Activated CD4-positive, CD25-positive, alpha-beta regulatory T cell (primary cell): ENCODE measurements around the gene CORO6.

Source experiments
- DNase-seq, 4 experiments: peaks; one replicate each; lab custom pipeline; 2025; lab: John Stamatoyannopoulos, UW

CORO6 gene

DNA sequence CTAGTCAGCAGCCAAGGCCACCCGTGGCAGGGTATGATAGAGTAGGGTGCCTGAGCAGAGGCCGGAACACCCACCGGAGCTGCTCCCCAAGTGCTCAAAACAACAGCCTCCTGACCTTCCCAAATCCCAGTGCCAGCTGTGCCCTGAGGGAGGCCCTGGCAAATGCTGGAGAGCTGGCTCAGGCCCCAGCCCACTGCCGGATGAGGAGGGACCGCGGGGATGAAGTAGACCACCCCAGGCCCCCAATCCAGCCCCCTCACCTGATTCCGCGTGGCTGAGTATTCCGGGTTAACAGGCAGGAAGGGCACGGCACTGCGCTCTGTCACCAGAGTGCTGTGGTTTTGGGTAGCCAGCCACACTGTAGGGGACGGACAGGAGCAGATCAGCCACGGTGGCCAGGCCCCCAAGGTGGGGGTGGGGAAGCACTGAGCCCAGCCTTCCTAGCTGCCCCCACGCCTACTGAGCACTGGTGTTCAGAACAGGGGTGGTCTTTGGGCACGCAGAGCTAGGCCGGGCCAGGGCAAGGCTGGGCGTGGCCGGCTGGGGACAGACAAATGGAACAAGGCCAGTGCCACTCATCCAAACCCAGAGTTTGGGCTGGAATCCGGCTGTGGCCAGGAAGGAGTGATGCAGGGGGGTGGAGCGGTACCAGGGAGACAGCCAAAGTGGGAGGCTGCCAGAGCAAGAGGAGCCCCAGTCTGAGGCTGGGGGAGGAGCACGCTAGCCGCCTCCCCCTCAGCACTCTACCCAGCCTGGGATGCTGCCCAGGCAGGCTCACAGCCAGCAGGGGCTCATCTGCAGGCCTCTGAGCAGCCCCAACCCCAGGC is 45.1 kb downstream of the CORO6 start:
- DNase-seq, result no peak

DNA sequence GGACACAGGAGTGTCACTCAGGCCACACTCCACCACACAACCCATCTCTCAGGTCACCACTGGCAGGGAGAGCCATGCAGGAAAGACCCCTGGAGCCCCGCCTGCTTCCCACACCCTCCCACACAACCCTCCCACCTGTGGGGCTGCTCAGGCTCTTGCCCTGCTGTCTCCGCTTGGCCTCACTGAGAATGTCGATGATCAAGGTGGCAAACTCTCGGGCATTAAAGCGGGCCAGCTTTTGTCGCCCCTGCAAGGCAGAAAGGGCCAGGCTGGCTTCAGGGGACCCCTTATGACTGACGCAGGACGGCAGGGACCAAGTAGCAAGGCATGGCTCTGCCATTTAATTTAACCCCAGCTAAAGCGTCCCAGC is 45.7 kb downstream of the CORO6 start:
- no peak for DNase-seq

DNA sequence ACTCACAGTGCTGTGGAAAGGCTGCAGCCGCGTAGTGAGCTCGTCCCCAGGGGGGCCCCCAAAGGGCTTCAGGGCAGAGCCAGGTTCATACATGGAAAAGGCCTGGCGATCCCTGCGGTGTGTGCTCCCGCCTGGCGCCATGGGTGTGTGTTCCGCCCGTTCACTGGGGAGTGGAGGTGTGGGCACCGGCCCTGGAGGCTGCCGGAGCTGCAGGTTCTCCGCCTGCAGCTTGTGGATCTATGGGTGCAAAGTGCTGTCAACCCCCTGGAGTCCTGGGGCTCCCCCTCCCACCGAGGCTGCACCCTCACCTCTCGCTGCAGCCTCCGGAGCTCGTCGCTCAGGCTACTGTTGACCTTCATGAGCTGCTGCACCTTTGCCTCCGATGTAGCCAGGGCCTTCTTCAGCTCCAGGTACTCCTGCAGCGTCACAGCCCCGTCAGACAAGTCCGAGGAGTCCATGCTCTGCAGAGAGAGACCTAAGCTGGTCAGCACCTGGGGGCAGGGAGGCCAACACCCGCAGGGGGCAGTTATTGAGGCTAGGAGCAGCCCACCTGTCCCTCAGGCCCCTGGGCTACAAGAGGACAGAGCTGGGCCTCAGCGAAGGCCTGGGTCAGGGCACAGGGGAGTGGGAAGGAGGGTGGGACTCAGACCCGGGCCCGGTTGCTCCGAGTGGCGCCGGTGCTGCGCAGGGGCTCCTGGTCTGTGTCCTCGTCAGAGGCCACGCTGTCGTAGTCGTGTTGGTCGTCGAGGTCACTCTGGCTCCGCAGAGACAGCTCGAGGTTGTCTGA is 46.3 kb downstream of the CORO6 start:
- DNase-seq, result no peak

DNA sequence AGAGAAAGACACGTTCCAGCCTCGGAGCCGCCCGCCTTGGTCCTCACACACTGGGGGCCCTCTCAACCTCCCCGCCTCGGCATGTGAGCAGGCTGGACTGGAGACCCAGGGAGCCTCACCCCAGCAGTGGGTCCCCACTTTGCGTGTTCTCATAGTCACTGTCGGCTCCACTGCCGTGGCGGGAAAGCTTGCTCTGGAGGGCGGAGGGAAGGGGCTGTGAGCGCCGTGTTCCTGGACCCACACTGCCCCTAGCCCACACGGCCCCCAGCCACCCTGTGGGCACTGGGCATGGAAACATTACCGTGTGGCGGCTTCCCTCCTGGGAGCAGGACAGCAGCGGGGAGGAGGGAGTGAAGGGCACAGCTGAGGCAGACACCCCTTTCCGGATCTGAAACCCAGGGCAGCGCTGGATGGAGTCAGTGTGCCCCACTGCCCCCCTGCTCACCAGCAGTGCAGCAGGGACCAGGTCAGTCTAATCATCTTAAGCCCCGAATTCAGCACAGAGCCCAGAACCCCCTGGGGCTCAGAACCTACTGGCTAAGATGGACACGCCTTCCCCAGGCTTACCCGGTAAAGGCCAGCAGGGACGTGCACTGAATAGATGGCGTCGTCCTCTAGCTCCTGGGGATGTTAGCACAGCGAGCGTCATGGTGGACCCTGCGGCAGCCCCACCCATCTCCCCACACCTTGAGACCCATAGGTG is 47.0 kb downstream of the CORO6 start:
- no peak for DNase-seq

DNA sequence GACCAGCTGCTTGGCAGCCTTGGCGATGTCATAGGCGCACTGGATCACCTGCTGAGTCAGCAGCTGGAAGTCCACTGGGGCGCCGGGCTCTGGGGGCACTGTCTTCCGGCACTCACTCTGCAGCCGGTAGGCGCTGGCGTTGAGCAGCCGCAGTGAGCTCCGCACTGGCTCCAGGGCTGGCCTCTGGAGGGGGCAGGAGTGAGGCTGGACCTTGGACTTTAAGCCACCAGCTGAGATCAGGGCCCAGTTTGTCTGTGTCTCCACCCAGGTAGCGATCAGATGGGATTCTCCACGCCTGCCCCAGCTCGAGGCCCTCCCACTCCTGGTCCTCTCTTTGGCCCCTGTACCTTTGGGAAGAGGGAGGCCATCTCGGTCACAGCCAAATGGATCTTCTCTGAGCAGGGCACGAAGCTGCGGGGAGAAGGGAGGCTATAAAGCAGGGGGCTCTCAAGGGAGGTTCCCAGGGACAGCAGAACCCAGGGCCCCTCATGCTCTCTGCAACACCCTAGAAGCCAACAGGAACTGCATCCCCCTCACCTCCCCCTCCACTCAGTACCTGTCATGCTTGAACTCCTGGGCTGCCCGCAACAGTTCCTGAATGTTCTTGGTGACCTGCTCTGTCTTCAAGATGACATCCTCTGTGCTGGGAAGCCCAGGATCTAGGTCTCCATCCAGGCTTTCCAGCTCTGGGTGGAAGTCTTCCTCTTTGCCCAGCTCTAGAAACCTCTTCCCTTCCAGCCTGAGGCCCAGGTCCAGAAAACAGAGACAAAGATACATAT is 47.8 kb downstream of the CORO6 start:
- no peak for DNase-seq

DNA sequence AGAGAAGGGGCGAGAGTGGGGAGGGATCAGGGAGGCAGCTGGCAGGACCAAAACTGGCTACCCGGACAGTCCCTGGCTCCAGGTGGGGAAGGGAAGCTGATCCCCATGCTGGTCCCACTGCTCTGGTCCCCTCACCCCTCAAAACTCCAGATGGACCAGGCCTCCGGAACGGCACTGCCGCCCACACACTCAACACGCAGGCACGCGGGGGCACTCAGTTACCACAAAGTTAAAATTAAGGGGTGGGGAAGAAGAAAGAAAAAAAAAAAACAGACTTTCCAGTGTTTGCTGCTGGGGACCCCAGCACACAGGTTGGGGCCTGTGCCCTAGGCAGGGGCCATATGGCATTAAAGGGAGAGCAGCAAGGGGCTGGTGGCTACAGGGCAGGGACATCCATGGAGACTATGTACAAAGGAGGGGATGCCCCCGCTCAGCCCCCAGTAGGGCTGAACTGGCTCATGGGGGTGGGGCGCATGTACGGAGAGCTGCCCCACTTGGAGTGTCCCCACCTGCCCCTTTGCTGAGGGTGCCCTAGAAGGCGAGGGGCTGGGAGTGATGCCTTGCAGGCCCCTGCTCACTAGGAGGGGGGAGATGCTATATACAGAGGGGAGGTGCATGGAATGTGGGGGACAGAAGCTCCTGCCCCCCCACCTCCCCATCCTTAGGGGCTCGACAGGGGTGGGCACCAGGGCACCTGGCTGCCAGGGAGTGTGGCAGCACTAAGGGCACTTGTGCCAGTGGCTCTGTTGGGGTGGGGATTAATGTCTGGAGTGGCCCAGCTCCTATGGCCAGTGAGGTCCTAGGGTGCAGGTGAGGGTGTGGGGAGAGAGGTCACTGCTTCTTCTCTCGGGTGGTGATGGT is 48.6 kb downstream of the CORO6 start:
- no peak for DNase-seq

DNA sequence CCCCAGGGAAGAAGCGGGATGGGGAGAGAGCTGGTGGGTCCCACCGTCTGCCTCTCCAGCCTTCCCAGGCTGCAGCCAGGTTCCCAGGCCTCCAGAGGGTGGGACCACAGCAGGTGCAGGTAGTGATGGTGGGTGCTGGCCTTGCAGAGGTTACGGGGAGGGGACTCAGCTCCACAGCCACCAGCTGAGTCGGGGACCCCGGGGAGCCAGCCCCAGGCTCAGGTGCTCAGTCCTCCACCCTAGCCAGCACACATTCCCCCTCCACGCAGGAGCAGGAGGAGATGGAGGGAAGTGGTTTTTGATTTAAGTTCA is 49.2 kb downstream of the CORO6 start:
- DNase-seq, result no peak

DNA sequence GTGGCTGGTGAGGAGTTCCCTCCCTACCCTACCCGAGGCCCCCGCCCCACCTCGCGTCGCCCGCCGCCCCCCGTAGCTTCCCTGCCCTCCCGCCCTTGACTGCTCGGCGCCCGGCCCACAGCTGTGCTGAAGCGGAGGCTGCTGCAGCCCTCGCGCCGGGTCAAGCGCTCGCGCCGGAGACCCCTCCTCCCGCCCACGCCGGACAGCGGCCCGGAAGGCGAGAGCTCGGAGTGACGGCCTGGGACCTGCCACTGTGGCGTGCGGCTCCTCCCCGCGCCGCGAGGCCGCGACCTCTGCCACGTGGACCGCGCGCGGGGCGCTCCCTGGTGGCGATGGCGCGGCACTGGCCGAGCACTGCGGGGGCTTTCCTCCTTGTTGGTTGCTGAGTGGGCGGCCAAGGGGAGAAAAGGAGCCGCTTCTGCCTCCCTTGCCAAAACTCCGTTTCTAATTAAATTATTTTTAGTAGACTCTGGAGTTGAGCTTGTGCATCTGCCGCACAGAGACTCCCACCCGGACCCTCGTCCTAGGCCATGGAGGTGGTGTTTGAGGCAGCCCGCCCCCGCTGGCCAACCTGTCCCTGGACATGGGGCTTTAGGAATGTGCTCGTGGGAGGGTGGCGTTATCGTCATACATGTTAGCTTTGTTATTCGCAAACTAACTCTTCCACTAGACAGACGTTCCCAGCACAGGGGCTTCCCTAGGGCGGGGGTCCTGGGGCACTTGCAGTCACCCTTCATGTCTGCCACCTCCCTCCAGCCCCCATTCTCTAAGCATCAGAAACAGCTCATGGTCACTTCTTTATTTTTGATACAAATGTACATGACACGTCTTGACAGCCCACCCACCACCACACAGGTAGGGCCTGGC is 49.8 kb downstream of the CORO6 start:
- peak in 3 of 4 experiments; percentile 18 to 43 (median 39) for DNase-seq

DNA sequence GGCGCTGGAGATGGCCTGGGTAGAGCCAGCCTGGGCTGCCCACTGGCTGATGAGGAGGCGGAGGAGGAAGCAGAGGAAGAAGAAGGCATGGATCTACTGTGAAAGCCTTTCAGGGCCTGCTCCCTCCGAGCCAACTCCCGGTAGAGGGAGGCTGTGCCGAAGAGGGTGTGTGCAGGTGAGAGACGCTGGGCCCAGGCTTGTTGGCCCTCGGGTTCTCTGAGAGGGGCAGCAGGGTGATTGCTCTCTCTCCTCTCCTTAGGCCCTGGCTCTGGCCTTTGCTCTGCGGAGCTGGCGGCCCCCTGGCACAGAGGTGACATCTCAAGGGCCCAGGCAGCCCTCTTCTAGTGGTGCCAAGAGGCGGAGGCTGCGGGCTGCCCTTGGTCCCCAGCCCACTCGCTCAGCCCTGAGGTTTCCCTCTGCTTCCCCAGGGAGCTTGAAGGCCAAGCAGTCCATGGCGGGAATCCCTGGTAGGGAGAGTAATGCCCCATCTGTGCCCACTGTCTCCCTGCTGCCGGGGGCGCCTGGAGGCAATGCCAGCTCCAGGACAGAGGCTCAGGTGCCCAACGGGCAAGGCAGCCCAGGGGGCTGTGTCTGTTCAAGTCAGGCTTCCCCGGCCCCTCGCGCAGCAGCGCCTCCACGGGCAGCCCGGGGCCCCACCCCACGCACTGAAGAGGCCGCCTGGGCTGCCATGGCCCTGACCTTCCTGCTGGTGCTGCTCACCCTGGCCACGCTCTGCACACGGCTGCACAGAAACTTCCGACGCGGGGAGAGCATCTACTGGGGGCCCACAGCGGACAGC is 50.6 kb downstream of the CORO6 start:
- no peak for DNase-seq

DNA sequence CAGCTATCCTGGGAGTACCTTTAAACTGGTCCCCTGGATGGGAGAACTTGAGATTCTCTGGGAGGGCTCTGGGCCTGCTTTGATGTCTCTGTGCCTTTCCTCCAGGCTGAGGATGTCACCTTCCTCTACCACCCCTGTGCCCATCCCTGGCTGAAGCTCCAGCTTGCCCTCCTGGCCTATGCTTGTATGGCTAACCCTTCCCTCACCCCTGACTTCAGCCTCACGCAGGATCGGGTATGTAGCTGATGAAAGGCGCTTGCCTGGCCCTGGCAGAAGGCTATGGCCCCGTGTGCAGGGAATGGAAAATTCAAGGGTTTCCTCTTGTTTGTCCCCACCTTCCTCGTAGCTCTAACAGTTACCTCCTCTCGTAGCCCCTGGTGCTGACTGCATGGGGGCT is 51.2 kb downstream of the CORO6 start:
- no peak for DNase-seq

DNA sequence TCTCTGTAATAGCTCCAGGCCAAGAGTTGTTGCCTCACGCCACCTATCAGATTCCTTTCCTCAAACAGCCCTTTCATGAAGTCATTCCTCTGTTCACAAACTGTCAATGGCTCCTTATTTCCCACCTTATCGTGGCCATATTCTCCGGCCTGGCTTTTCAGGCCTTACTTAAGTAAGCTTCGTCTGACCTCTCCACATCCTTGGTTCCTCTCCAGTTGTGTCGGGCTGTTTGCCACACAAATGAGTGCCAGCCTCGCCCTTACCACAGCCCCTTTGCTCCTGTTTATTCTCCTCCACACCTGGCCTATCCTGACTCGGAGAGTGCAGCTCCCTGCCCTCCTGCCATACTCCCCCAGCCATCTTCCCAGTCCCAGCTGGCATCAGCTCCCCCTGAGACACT is 52.2 kb downstream of the CORO6 start:
- DNase-seq, result no peak

DNA sequence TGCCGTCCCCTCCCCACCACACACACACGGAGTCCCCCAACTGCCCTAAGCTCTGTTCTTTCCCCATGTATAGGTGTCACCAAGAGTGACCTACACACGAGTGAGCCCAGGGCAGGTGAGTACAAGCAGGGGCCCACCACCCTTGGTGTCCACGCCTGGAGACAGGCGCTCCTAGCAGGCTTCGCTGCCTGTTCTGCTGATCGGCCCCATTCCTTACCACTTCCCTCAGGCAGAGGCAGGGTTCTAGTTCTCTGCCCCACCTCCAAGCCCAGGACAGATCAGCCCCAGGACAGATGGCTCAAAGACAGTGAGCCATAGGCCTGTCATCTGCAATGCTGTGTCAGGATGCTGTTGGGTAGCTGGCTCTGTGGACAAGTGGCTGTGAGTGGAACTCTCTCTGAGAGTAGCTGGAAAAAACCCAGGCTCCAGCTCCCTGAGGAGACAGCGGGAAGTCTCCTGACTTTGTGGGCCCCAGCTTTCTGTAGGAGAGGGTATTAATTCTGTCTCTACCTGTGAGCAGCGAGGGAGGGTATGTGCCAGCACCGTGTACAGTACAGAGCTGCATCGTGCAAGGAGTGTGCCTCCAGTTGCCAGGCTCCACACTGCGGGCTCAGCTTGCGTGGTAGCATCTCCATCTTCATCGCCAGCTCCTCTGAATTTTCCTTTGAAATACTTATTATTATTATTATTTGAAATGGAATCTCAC is 53.3 kb downstream of the CORO6 start:
- DNase-seq, result no peak

DNA sequence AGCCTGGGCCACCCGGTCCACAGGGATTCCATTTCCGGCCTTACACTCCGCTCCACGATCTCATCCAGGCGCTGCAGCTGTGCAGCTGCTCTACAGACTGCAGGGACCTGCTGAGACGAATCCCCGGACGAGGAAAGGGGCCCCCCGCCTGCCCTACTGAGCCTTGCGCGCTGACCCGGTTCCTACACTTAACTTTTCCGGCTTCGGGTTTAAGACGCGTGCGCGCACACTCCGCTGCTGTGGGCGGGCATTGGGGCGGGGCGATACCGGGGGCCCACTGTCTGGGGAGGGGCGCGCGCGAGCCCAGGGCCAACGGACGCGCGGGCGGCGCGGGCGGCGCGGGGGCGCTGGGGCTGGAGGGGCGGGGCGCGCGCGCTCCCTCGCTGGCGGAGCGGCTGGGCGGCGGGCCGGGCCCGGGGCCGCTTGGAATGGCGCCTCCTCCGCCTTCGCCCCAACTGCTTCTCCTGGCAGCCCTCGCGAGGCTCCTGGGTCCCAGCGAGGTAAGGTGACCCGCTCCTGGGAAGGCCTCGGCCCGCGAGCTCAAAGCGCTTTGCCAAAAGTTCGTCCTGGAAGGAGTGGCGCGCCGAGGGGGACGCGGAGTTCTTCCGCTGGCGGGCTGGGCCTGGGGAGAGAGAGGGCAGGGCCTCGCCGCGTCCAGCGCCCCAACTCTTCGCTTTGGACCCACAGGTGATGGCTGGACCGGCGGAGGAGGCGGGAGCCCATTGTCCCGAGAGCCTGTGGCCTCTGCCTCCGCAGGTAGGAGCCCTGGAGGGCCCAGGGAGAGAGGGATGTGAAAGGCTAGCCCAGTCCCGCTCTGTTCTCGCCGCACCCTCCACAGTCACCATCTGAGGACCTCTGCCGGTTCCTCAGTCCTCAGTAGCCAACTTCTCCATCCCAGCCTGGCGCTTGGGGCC is 54.1 kb downstream of the CORO6 start, which contains the start of gene TP53I13:
TSS of gene TP53I13 (plus strand) at position 371 of the 914 bp plus-strand sequence. CDS start at position 429, 58 bp downstream.
- peak; percentile 73 to 81 (median 78) for DNase-seq

DNA sequence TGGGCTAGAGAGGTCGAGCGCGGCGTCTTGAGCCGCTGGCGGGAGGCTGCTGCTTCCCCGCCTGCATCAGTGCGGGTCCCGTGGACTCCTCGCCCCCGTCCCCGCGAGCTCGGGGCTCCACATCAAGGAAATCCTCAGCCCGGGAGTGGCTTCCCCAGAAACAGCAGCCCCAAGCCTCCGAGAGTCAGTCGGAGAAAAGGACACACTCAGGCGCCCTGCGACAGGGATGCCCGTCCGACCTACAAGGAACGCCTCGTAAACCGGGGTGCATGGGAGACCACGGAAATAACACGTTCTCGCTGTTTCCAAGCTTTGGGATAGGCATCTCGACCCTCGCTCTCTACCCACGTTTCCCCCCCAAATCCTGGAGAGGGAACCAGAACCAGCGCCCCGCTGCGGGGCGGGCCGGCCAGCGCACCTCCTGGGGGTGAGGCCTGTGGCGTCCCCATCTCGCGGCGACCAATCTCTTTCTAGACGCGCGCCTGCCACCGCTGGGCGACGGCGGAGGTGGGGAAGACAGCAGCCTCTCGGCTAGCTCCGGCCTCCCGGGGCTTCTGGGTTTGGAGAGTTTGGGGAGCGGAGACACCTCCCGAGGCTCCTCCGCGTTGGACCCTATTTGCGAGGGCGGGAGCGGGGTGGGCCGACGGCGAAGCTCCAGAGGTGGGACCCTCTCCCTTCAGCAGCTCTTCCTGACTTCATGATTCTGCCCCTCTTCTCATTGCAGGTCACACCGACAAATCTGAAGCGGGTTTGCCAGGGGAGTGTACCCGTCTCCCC is 55.0 kb downstream of the CORO6 start:
- peak; percentile 49 to 67 (median 62) for DNase-seq

DNA sequence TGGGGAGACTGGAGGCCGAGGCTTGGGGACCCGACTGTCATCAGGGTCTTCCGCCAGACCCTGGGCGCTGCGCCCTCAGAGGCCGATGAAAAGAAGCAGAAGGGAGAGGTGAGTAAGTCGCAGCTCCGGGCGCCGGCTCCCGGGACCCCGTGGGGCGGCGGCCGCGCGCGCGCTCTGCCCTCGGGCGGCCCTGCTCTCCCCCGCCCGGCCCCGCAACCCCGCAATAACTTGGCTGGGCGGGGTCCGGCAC is 55.5 kb downstream of the CORO6 start:
- DNase-seq, result no peak

DNA sequence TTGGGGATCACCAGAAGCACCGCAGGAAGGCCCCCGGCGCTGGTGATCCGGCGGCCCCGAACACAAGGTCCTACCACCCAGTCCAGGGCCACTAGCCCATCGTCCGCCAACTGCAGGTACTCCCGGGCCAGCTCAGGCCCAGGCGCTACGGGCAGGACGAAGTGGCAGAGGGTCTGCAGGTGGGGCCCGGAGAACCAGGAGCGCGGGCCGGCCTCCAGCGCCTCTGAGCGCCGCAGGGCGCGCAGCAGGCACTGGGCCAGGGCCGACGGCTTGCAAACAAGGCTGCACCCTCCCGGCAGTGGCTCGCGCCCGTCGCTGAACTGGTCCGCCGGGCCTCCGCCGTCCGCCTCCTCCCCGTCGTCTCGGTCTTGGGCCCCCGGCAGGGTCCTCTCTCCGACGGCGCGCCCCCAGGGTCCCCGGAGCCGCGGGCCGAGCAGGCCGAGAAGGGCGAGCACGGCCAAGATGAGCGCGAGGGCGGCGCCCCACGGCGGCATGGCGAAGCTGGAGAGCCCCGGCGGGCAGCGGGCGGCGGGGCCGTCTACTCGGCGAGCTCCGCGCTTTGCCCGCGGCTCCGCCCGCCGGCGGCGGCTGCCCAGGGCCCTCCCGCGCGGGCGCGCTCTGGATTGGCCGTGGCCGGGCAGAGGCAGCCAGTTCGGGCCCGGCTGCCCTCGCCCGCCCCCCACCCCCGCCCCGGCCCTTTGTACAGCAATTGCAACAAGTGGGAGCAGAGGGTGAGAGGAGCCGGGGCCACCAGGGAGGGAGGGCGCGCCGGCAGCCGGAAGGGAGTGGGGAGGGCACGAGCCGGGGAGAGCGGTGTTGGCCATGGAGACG is 56.0 kb downstream of the CORO6 start, which contains the start of gene ABHD15:
TSS of gene ABHD15 (minus strand) at position 565 of the 831 bp plus-strand sequence. CDS start at position 494, 71 bp downstream.
- DNase-seq, result peak in 3 of 4 experiments; percentile 27 to 53 (median 49)
